HepG2 (cell line): ENCODE results near the gene MYOC.

Source experiments
- KLF13 ChIP-seq: sonication (generic); formaldehyde crosslinking; IDR thresholded peaks from 2 replicates; pipeline ENCODE4 v1.4.0; 2020; ENCODE audit warnings: mild to moderate bottlenecking, missing genetic modification reagents
- MAFK ChIP-seq, 2 experiments: IDR thresholded peaks in 1 of 2; conservative IDR thresholded peaks in 1 of 2; 2 replicates each; pipeline ENCODE4 v1.6.1; 2011; ENCODE audit warnings: improper control_type of control experiment in 2 of 2, low read length in 2 of 2
- MZF1 ChIP-seq: sonication (generic); formaldehyde crosslinking; IDR thresholded peaks from 2 replicates; pipeline ENCODE4 v1.8.1; 2023; ENCODE audit warnings: mild to moderate bottlenecking, missing genetic modification reagents, borderline replicate concordance
- U2AF1 ChIP-seq: fragments of 200-400 bp; formaldehyde crosslinking; optimal IDR thresholded peaks from 2 replicates; pipeline ENCODE3; 2017; ENCODE audit warnings: mild to moderate bottlenecking, low read depth, low read length

- TF ChIP-seq U2AF1, result no peak
- TF ChIP-seq KLF13, result no peak
- TF ChIP-seq MZF1 (CRISPR knock-in tag), result no peak
- TF ChIP-seq MAFK (conservative IDR thresholded peaks at IDR 0.05 in 1 of 2, IDR thresholded peaks at IDR 0.05 in 1 of 2; ENCODE audit: low read length in 2 of 2), result no peak
Observed at GRCh38 chr1:171596705-171597104, 55.8 kb downstream of the MYOC start.
